ENCODE data around the gene TRAPPC2L. TPM values are rescaled to one million over a fixed set of nuclear protein-coding genes. Genes with fewer than 3 reads are reported as not detected.

The TRAPPC2L gene
- total RNA-seq, 2 donors from 2014 or later = 23.7 to 38.9 TPM

DNA sequence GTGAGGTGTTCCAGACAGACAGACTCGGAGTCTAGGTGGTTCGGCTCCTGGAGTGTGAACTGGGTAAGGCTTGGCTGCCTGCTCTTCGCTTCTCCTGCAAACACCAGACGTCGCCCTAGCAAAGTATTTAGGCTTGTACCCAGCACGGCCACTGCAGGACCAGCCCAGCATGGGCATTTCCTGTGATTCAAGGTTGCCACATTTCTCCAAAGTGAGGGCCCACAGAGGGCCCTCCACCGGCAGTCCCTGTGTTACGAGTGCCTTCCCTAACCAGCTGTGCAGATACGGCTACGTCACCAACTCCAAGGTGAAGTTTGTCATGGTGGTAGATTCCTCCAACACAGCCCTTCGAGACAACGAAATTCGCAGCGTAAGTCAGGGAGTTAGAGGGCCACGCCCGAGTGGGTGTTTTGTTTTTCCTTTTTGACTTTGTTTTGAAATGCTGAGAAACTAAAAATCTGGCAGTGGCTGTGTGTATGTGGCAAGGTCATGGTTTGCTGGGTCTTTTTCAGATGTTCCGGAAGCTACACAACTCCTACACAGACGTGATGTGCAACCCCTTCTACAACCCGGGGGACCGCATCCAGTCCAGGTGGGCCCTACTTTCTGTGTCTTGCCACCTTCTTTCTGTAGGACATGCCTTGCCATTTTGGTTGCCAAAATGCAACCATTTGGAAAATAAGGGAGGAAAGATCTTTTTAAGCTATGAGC lies 2.6 kb downstream of the TRAPPC2L start:
- Histone ChIP-seq H3K27ac (no peak overlapping the region), H3K9me3 (no peaks in the 10 kb centered on the region), H3K4me3 (no peak overlapping the region), H3K4me1 (replicated peaks) (peaks cover 3% of the 10 kb centered on the region), H3K27me3 (replicated peaks; ENCODE audit: insufficient read depth) (no peaks in the 10 kb centered on the region), H3K36me3 (peaks cover 0 to 23% of the 10 kb centered on the region in 2 donors)
- TF ChIP-seq POLR2AphosphoS5 (IDR thresholded peaks at IDR 0.05) = no peak
- TF ChIP-seq, protein P1, sequence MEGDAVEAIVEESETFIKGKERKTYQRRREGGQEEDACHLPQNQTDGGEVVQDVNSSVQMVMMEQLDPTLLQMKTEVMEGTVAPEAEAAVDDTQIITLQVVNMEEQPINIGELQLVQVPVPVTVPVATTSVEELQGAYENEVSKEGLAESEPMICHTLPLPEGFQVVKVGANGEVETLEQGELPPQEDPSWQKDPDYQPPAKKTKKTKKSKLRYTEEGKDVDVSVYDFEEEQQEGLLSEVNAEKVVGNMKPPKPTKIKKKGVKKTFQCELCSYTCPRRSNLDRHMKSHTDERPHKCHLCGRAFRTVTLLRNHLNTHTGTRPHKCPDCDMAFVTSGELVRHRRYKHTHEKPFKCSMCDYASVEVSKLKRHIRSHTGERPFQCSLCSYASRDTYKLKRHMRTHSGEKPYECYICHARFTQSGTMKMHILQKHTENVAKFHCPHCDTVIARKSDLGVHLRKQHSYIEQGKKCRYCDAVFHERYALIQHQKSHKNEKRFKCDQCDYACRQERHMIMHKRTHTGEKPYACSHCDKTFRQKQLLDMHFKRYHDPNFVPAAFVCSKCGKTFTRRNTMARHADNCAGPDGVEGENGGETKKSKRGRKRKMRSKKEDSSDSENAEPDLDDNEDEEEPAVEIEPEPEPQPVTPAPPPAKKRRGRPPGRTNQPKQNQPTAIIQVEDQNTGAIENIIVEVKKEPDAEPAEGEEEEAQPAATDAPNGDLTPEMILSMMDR (IDR thresholded peaks at IDR 0.05) = no peak
- TF ChIP-seq POLR2A (IDR thresholded peaks at IDR 0.05) = no peak
- no peak for DNase-seq (ENCODE audit: low spot score)
- intact Hi-C loops (cut with DNase I) = loop anchor here (5.0 kb wide), 1 partner anchor 358 kb away; the partner anchor contains the start of gene ZNF778
- WGBS = 90% methylated on average over 20 of the region's 20 CpGs

DNA sequence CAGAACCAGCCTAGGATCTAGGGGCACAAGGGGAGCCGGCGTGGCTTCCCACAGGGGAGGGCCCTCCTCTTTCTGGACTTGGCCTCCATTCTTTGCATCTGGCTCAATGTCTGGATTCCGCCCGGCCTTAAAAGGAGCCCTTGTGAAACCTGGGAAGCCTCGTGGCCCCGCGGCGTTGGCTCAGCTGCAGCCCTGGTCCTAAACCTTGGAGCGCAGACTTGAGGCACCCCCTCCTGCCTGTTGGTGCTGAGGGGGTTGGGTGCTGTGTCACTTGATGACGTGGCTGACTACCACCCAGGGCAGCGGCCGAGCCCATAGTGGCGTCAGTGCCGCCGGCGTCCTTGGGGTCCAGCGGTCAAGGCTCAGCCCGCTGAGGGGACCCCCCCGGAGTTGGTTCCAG lies 4.4 kb downstream of the TRAPPC2L start:
- DNase-seq (ENCODE audit: low spot score) = no peak
- 90% methylated on average over 19 of the region's 19 CpGs for WGBS

DNA sequence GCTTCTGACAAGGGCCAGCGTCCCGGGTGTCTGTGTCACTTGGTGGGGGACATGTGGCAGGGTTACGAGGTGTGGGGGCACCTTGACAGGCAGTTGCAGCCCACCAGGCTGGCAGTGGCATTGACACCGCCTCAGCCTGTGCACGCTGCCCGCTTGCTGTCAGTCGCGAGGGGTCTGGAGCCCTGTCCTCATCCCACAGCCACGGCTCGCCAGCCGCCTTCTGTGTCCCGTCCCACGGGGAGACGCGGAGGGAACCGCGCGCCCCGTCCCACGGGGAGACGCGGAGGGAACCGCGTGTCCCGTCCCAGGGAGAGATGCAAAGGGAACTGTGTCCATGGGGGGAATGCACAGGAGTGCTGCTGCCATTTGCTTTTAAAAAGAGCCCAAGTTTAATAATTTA lies 6.0 kb downstream of the TRAPPC2L start:
- Histone ChIP-seq H3K9me3 (no peaks in the 10 kb centered on the region), H3K27me3 (replicated peaks; ENCODE audit: insufficient read depth) (no peaks in the 10 kb centered on the region), H3K4me1 (replicated peaks) (peaks cover 3% of the 10 kb centered on the region), H3K27ac (no peak overlapping the region), H3K4me3 (no peak overlapping the region), H3K36me3 (peaks cover 0 to 23% of the 10 kb centered on the region in 2 donors)
- WGBS = 90% methylated on average over 25 of the region's 25 CpGs
- TF ChIP-seq POLR2A (IDR thresholded peaks at IDR 0.05) (no peak), POLR2AphosphoS5 (IDR thresholded peaks at IDR 0.05) (no peak)
- TF ChIP-seq, protein P1 (IDR thresholded peaks at IDR 0.05) = no peak
- intact Hi-C loops (cut with DNase I) = no loop called here
- DNase-seq (ENCODE audit: low spot score) = no peak

More for the DNA sequence above, 4.4 kb downstream of the TRAPPC2L start:
- TF ChIP-seq, protein P1 (IDR thresholded peaks at IDR 0.05) = no peak
- H3K27me3 ChIP-seq (replicated peaks; ENCODE audit: insufficient read depth) = no peaks in the 10 kb centered on the region
- peaks cover 0 to 23% of the 10 kb centered on the region in 2 donors for H3K36me3 ChIP-seq
- intact Hi-C loops (cut with DNase I) = no loop called here
- H3K4me3 ChIP-seq = no peak overlapping the region
- no peak overlapping the region for H3K27ac ChIP-seq
- peaks cover 3% of the 10 kb centered on the region for H3K4me1 ChIP-seq (replicated peaks)
- H3K9me3 ChIP-seq = no peaks in the 10 kb centered on the region

- 84% methylated on average over 13 of the region's 13 CpGs for WGBS
- intact Hi-C loops (cut with DNase I) = no loop called here
These were observed 6.5 kb downstream of the TRAPPC2L start for GRCh38 chr16:88863426-88863825.

More at GRCh38 chr16:88863426-88863825, 6.5 kb downstream of the TRAPPC2L start:
- TF ChIP-seq, protein P1 (IDR thresholded peaks at IDR 0.05) = no peak
- TF ChIP-seq POLR2AphosphoS5 (IDR thresholded peaks at IDR 0.05) (no peak), POLR2A (IDR thresholded peaks at IDR 0.05) (no peak)
- no peaks in the 10 kb centered on the region for H3K27me3 ChIP-seq (replicated peaks; ENCODE audit: insufficient read depth)
- peaks cover 0 to 23% of the 10 kb centered on the region in 2 donors for H3K36me3 ChIP-seq
- H3K9me3 ChIP-seq = no peaks in the 10 kb centered on the region
- no peak for DNase-seq (ENCODE audit: low spot score)
- no peaks in the 10 kb centered on the region for H3K4me1 ChIP-seq (replicated peaks)
- H3K4me3 ChIP-seq = no peak overlapping the region
- H3K27ac ChIP-seq = no peak overlapping the region
